Naive thymus-derived CD8-positive, alpha-beta T cell (primary cell): Measurements from ENCODE around the gene OR9K2. TPM values are rescaled to one million over a fixed set of nuclear protein-coding genes. Genes with fewer than 3 reads are reported as not detected.
"Not testable (repeated sequence)": the region's sequence is repeated elsewhere in the genome, so short reads cannot be mapped to it uniquely, and the experiment has no call there.

Experiments used
- ATAC-seq, 2 donors: fragments of 150-1000 bp; cut with Tn5 transposase in 1 of 2; sonication (Bioruptor Pico), chemical (Tn5 transposase) in 1 of 2; 1 replicate in 1 of 2; 2 replicates in 1 of 2; pipeline ENCODE4 v1.10.0; 2021; ENCODE audit warnings: mild to moderate bottlenecking in 2 of 2, moderate library complexity in 2 of 2
- POLR2A ChIA-PET: fragments of 350-600 bp; sonication (Branson Sonifier 250); formaldehyde crosslinking; loops from one replicate; lab custom pipeline; 2021; ENCODE audit warnings: antibody characterized with exemption; lab: Charles Lee
- DNase-seq, 10 donors: peaks; one replicate each; pipeline versions ENCODE4 v3.0.0 to v3.0.0-alpha.2; 2020 to 2022
- H3K27ac Mint-ChIP-seq, 10 donors: one replicate each; pipeline ENCODE4 v1.8.0; 2020 to 2022; ENCODE audit warnings: mild to moderate bottlenecking in 10 of 10, mixed read lengths in 10 of 10, moderate library complexity in 4 of 10, inconsistent platforms in 1 of 10
- H3K27me3 Mint-ChIP-seq, 5 donors: one replicate each; pipeline ENCODE4 v1.8.0; 2021 to 2022; ENCODE audit warnings: mixed read lengths in 5 of 5
- H3K36me3 Mint-ChIP-seq, 3 donors: one replicate each; pipeline ENCODE4 v1.8.0; 2020 to 2022; ENCODE audit warnings: mixed read lengths in 3 of 3, mild to moderate bottlenecking in 2 of 3, inconsistent platforms in 1 of 3
- H3K4me1 Mint-ChIP-seq, 4 donors: one replicate each; pipeline ENCODE4 v1.8.0; 2021 to 2022; ENCODE audit warnings: mixed read lengths in 4 of 4
- H3K4me3 Mint-ChIP-seq, 10 donors: one replicate each; pipeline ENCODE4 v1.8.0; 2020 to 2022; ENCODE audit warnings: mild to moderate bottlenecking in 10 of 10, mixed read lengths in 10 of 10, moderate library complexity in 6 of 10, inconsistent platforms in 1 of 10
- H3K9me3 Mint-ChIP-seq, 9 donors: one replicate each; pipeline ENCODE4 v1.8.0; 2020 to 2022; ENCODE audit warnings: mixed read lengths in 9 of 9, mild to moderate bottlenecking in 3 of 9, inconsistent platforms in 1 of 9, moderate library complexity in 1 of 9
- polyA plus RNA-seq, 3 donors: library from polyadenylated mRNA; unstranded; fragments of 300-500 nt; fragmentation: Illumina TruSeq; gene quantifications; one replicate each; pipeline ENCODE4 v1.2.3, GENCODE V29; 2021
- total RNA-seq, 8 experiments: library from RNA in 2 of 8; stranded (reverse) in 2 of 8; gene quantifications; one replicate each; pipeline ENCODE4 v1.2.3 and lab custom pipeline; 2021 to 2026

The OR9K2 gene, protein sequence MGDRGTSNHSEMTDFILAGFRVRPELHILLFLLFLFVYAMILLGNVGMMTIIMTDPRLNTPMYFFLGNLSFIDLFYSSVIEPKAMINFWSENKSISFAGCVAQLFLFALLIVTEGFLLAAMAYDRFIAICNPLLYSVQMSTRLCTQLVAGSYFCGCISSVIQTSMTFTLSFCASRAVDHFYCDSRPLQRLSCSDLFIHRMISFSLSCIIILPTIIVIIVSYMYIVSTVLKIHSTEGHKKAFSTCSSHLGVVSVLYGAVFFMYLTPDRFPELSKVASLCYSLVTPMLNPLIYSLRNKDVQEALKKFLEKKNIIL
- total RNA-seq (not detected), polyA plus RNA-seq (not detected), total RNA-seq (lab: John Stamatoyannopoulos, UW) (0 reads per million in 6 experiments)

DNA sequence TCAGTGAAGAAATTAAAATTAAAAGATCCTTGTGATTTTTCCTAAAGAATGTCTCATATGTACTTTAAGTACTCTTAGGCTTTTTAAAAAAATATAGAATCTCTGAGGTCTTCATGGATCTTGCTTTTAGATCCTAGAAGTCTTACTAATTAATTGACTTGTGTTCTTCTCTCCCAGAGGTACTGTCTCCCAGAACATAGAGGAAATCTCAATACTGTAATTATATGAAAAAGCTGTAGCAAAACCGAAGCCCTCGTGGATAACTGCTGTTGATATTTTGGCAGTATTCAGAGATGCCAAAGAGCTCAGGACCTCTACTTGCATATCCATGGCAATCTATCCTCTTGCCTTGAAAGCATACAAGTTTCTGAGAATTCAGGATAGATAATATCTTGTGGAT, at the start of gene OR9K2:
OR9K2 (plus strand) TSS at position 301 of the 400 bp plus-strand sequence. CDS start 3,429 bp downstream, outside the sequence.
- Mint-ChIP-seq H3K27me3 (peaks cover 23 to 73% (median 36%) of the 10 kb centered on the region in 5 donors), H3K36me3 (peaks cover 0 to 17% (median 0%) of the 10 kb centered on the region in 3 donors), H3K4me3 (no peak within 1 kb of the TSS), H3K9me3 (peaks cover 0 to 6% (median 0%) of the 10 kb centered on the region in 9 donors), H3K4me1 (no peaks in the 10 kb centered on the region), H3K27ac (peak within 1 kb of the TSS in 1 of 10 donors; percentile 26)
- POLR2A ChIA-PET, result no interaction called here
- no peak for ATAC-seq
- DNase-seq, result no peak

DNA sequence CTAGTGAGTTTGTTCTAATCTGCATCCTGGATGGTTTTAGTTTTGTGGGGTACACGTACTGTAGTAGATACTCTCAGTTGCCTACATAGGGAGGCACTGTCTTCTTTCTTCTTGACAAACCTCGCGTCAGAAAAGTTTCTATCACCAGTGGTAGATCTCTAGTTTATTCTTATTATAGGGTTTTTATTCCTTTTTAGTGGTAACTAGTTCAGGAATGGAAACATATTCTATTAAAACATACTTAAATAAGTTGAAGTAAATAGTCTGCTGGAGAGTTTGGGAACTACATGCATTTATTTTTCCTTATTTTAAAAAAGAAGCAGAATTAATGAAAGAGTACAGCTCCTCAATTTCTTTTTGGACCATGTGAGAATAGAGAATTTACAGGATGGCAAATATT, 33.6 kb upstream of the OR9K2 start:
- Mint-ChIP-seq H3K4me3 (no peak overlapping the region), H3K27ac (no peak overlapping the region), H3K27me3 (peaks cover 5 to 30% (median 13%) of the 10 kb centered on the region in 5 donors), H3K36me3 (no peaks in the 10 kb centered on the region), H3K4me1 (no peaks in the 10 kb centered on the region), H3K9me3 (no peaks in the 10 kb centered on the region)
- POLR2A ChIA-PET, result no interaction called here
- ATAC-seq, result no peak
- DNase-seq, result no peak

DNA sequence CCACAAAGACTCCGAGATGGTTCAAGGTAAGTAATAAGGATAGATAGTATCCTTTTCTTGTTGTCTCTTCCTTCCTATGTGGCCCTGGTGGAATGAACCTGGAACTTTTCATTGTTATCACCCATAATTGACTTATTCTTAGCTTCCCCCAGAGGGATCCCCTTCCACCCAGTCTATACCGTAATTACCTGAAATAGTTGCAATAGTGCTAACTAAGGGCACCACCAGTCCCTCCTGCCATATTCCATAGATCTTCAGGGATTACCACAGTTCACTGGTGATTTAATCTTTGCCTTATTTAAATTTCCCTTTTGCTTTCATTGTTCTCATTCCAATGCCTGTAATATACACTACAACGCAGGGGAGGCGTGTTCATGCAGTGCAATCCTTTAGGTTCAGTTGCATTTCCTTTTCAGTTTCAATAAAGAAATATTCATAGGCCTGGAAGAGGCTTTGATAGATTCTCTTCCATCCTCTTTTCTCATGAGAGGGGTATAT, 13.8 kb upstream of the OR9K2 start:
- peaks cover 2 to 14% (median 5%) of the 10 kb centered on the region in 5 donors for H3K27me3 Mint-ChIP-seq
- H3K4me1 Mint-ChIP-seq, result no peaks in the 10 kb centered on the region
- DNase-seq (no peak), ATAC-seq (no peak)
- H3K27ac Mint-ChIP-seq, result no peak overlapping the region
- no peaks in the 10 kb centered on the region for H3K9me3 Mint-ChIP-seq
- no peaks in the 10 kb centered on the region for H3K36me3 Mint-ChIP-seq
- no peak overlapping the region for H3K4me3 Mint-ChIP-seq
- POLR2A ChIA-PET, result no interaction called here

DNA sequence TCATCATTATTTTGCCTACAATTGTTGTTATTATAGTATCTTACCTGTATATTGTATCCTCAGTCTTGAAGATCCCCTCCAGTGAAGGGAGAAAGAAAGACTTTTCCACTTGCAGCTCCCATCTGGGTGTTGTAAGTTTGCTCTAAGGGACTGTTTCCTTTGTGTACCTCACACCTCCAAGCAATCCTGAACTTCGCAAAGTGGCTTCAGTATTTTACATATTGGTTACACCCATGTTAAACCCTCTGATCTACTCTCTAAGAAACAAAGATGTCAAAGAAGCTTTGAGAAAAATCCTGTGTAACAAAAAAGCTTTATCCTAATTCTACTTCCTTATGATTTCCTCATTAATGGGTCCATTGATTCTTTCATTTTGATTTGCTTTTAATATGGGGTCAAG, 10.1 kb upstream of the OR9K2 start:
- Mint-ChIP-seq H3K36me3 (no peaks in the 10 kb centered on the region), H3K9me3 (peaks cover 0 to 6% (median 0%) of the 10 kb centered on the region in 9 donors), H3K4me3 (no peak overlapping the region), H3K27ac (no peak overlapping the region), H3K27me3 (peaks cover 12 to 35% (median 21%) of the 10 kb centered on the region in 5 donors), H3K4me1 (no peaks in the 10 kb centered on the region)
- POLR2A ChIA-PET, result no interaction called here
- ATAC-seq (no peak), DNase-seq (no peak)

DNA sequence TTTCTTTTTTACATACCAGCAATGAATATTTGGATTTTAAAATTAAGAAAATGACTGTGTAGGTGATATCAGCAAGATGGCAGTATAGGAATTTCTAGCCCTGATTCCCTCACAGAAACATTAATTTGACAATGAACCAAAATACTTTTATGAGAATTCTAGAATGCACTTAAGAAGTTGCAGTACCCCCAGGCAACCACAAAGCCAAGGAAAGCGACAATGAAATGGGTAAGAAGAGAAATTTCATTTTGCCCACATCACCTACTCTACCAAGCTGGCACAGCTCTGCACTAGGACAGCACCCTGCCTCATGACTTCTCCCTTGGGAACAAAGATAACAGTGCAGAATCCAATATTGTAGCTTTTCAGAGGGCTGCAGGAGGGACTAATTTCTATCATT, 6.6 kb downstream of the OR9K2 start:
- Mint-ChIP-seq H3K27me3 (peaks cover 28 to 79% (median 44%) of the 10 kb centered on the region in 5 donors), H3K9me3 (peaks cover 0 to 13% (median 0%) of the 10 kb centered on the region in 9 donors), H3K27ac (no peak overlapping the region), H3K4me3 (no peak overlapping the region), H3K4me1 (no peaks in the 10 kb centered on the region), H3K36me3 (peaks cover 0 to 17% (median 0%) of the 10 kb centered on the region in 3 donors)
- no peak for ATAC-seq
- POLR2A ChIA-PET, result no interaction called here
- no peak for DNase-seq

DNA sequence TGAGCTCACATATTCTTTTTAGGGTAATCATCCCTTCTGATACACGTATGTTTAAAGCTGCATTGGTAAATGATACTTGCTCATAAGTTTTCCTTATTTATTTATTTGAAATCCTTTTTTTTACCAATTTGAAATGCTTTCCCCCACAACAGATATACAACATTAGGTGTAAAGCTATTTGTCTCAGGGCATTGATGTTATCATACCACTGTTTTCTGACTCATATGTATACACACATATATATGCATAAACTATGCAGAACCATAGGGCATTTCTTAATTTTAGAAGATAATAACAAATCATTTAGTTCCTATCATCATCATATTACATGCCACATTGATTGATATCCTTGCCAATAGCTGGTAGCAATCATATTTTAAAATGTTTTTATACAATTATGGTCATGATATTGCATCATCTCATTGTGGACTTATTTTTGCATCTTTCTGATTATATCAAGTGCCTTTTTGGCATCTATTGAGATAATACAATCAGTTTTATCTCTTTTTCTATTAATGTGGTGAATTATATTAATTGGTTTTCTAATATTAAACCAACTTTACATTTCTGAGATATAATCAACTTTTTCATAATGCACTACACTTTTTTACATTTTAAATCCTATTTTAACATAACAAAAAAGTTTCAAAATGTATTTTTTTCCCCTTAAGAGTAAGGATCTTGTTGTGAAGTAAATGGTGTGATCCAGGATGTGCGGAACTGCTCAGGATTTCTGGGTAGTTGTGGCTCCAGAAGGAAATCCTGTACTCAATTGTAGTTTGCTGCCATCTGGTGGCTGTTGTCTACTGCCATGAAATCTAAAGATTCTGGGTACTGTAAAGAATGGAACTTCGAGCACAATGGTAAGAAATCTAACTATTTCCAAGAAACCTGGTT, 16.7 kb downstream of the OR9K2 start:
- H3K4me3 Mint-ChIP-seq, result no peak overlapping the region
- POLR2A ChIA-PET, result no interaction called here

DNA sequence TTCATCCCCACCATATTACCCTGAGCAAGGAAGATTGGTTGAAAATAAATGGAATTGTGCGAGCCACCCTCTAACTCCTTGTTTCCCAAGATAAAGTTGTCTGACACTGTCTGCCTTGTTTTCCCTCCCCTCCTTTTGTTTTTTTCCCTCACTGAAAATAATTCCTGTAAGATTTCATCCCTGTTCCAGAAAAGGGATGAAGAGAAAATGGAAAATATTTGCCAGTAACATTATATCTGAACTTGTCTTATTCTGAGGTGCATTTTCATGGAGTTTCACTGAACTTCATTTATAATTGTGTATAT, 17.3 kb downstream of the OR9K2 start:
- POLR2A ChIA-PET, result no interaction called here
- H3K9me3 Mint-ChIP-seq, result peaks cover 0 to 2% (median 0%) of the 10 kb centered on the region in 9 donors
- H3K4me1 Mint-ChIP-seq, result no peaks in the 10 kb centered on the region
- H3K27me3 Mint-ChIP-seq, result peaks cover 0 to 10% (median 4%) of the 10 kb centered on the region in 5 donors
- no peak for DNase-seq
- H3K27ac Mint-ChIP-seq, result no peak overlapping the region
- ATAC-seq, result no peak
- no peak overlapping the region for H3K4me3 Mint-ChIP-seq
- H3K36me3 Mint-ChIP-seq, result no peaks in the 10 kb centered on the region

More for the DNA sequence above, 16.7 kb downstream of the OR9K2 start:
- Mint-ChIP-seq H3K9me3 (peaks cover 0 to 2% (median 0%) of the 10 kb centered on the region in 9 donors), H3K4me1 (no peaks in the 10 kb centered on the region), H3K27ac (no peak overlapping the region), H3K36me3 (no peaks in the 10 kb centered on the region), H3K27me3 (peaks cover 0 to 8% (median 4%) of the 10 kb centered on the region in 5 donors)
- no peak for ATAC-seq
- peak; percentile 8 to 68 (median 28) for DNase-seq

DNA sequence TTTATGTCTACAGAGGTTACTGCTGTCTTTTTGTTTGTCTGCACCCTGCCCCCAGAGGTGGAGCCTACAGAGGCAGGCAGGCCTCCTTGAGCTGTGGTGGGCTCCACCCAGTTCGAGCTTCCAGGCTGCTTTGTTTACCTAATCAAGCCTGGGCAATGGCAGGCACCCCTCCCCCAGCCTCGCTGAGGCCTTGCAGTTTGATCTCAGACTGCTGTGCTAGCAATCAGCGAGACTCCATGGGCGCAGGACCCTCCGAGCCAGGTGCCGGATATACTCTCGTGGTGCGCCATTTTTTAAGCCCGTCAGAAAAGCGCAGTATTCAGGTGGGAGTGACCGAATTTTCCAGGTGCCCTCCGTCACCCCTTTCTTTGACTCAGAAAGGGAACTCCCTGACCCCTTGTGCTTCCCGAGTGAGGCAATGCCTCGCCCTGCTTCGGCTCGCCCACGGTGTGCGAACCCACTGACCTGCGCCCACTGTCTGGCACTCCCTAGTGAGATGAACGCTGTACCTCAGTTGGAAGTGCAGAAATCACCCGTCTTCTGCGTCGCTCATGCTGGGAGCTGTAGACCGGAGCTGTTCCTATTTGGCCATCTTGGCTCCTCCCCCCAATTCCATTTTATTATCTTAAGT, 40.9 kb downstream of the OR9K2 start:
- DNase-seq, H3K4me1 Mint-ChIP-seq, H3K36me3 Mint-ChIP-seq, H3K4me3 Mint-ChIP-seq, H3K27ac Mint-ChIP-seq, H3K9me3 Mint-ChIP-seq, POLR2A ChIA-PET, ATAC-seq: not testable (repeated sequence)
- peaks cover 2 to 11% (median 5%) of the 10 kb centered on the region in 5 donors for H3K27me3 Mint-ChIP-seq

DNA sequence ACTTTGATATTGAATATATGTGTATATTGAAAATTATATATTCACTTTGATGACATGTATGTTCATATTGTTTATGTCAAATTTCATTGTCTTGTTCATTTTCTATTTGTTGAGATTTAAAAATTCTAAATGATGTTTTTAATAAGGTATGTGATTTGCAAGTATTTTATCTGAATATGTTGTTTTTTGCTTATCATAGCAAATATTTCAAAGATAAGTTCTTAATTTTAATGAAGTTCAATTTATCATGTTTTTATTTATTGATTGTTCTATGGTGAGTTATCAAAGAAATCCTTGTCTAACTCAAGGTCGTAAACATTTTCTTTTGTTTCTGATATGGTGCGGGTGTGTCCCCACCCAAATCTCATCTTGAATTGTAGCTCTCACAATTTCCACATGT, 45.2 kb downstream of the OR9K2 start:
- H3K9me3 Mint-ChIP-seq, result peaks cover 0 to 2% (median 0%) of the 10 kb centered on the region in 9 donors
- H3K27ac Mint-ChIP-seq, result no peak overlapping the region
- H3K4me1 Mint-ChIP-seq, result no peaks in the 10 kb centered on the region
- POLR2A ChIA-PET, result no interaction called here
- peaks cover 2 to 24% (median 12%) of the 10 kb centered on the region in 5 donors for H3K27me3 Mint-ChIP-seq
- no peak overlapping the region for H3K4me3 Mint-ChIP-seq
- ATAC-seq, result no peak
- no peaks in the 10 kb centered on the region for H3K36me3 Mint-ChIP-seq
- DNase-seq, result no peak

DNA sequence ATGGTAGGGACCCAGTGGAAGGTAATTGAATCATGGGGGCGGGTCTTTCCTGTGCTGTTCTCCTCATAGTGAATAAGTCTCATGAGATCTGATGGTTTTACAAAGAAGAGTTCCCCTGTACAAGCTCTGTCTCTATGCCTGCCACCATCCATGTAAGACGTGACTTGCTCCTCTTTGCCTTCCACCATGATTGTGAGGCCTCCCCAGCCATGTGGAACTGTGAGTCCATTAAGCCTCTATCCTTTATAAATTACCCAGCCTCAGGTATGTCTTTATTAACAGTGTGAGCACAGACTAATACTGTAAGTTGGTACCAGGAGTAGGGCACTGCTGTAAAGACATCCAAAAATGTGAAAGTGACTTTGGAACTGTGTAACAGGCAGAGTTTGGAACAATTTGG, 45.6 kb downstream of the OR9K2 start:
- DNase-seq, H3K4me1 Mint-ChIP-seq, H3K36me3 Mint-ChIP-seq, ATAC-seq, H3K4me3 Mint-ChIP-seq, POLR2A ChIA-PET, H3K27ac Mint-ChIP-seq, H3K9me3 Mint-ChIP-seq: not testable (repeated sequence)
- peaks cover 2 to 27% (median 12%) of the 10 kb centered on the region in 5 donors for H3K27me3 Mint-ChIP-seq

DNA sequence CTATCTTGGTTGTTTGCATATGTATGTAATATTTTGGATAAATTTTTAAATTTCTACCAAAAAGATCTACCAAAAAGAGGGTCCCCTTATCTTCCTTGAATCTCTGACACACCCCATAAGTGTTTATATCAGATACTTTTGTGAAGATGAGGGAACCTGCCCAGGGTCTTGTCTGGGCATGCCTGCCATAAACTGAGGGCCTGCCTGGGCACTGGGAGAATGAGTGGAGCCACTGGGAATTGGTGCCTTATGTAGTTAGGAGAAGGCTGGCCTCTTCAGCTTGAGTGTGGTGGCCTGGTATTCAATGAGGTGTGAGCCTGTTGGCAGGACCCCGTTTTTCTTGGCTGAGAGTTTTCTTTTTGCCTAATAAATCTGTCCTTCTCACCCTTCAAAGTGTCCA, 46.5 kb downstream of the OR9K2 start:
- Mint-ChIP-seq H3K27ac (no peak overlapping the region), H3K36me3 (peaks cover 0 to 1% (median 0%) of the 10 kb centered on the region in 3 donors), H3K27me3 (peaks cover 4 to 28% (median 10%) of the 10 kb centered on the region in 5 donors), H3K9me3 (peaks cover 0 to 4% (median 0%) of the 10 kb centered on the region in 9 donors), H3K4me3 (peak overlapping the region in 1 of 10 donors; percentile 36), H3K4me1 (no peaks in the 10 kb centered on the region)
- no peak for ATAC-seq
- POLR2A ChIA-PET, result no interaction called here
- DNase-seq, result no peak

DNA sequence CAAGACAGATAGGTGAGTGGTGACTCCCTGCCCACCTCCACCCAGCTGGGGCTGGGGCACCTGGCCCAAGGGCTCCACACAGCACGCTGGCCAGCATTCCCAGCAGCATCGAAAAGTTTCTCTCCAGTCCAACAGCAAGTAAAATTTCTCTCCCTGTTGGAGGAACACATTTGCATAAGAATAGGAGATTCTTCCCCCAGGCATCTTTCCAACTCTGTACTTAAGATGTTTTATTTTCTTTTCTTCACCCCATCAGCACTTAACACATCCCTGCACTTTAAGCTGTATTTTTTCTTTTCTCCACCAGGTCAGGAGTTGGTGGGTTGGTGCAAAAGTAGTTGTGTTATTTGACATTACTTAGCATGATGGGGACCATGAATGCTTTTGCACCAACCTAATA, 47.2 kb downstream of the OR9K2 start:
- Mint-ChIP-seq H3K27ac (no peak overlapping the region), H3K4me1 (no peaks in the 10 kb centered on the region), H3K36me3 (peaks cover 0 to 9% (median 0%) of the 10 kb centered on the region in 3 donors), H3K27me3 (peaks cover 7 to 35% (median 18%) of the 10 kb centered on the region in 5 donors), H3K9me3 (peaks cover 0 to 11% (median 2%) of the 10 kb centered on the region in 9 donors), H3K4me3 (no peak overlapping the region)
- ATAC-seq (no peak), DNase-seq (no peak)
- POLR2A ChIA-PET, result no interaction called here
